GM18861 (cell line): ENCODE results near the gene SASH1.
"Not testable (repeated sequence)": the region's sequence is repeated elsewhere in the genome, so short reads cannot be mapped to it uniquely, and the experiment has no call there.

Source experiments
- ATAC-seq: cut with Tn5 transposase; IDR thresholded peaks from one replicate; pipeline ENCODE4 v1.9.1; 2021; ENCODE audit not compliant: unreplicated experiment

Gene SASH1

DNA sequence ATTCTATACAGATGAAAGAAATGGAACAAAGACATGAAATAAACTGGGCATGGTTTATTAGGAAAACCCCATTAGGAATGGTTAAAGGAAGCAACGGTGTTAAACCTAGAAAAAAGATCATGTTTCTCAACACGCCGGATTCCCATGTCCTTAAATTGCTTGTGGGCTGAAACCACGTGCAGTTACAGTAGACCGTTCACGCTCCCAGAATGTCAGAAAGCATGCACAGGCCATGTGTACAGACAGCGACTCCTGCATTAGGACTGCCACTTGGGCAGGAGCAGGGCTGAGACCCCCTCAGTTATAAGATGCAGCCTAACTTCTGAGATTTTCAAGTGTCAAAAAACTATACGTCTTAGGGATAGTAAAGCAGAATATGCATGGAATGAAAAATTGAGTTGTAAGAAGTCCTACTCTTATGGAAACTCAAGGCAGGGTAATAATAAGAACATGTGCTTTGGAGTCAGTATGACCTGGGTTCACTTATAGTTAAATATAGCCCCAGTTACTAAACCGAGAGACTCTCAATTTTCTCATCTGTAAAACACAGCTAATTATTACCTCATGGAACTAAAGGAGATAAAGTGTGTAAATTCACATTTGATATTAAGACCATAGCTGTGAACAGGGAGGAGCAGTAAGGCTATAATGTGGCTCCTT, 230.2 kb downstream of the SASH1 start:
- no peak for ATAC-seq

DNA sequence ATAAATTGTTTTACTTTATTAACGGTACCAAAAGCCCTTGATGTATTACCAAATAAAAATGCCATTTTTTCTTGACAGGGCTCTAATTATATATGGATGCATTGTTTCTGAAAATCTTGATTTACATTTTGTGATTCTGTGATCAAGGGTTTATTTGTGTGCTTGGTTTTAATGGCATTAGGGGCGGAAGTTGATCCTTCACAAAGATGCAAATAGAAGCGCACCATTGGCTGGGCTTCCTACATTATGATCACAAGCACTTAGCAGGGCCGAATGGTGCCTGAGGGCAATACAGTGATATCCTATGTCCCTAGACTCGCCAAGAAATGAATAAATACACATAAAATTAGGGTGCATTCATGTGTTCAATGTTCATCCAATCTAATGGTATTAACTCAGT, 231.3 kb downstream of the SASH1 start:
- no peak for ATAC-seq

DNA sequence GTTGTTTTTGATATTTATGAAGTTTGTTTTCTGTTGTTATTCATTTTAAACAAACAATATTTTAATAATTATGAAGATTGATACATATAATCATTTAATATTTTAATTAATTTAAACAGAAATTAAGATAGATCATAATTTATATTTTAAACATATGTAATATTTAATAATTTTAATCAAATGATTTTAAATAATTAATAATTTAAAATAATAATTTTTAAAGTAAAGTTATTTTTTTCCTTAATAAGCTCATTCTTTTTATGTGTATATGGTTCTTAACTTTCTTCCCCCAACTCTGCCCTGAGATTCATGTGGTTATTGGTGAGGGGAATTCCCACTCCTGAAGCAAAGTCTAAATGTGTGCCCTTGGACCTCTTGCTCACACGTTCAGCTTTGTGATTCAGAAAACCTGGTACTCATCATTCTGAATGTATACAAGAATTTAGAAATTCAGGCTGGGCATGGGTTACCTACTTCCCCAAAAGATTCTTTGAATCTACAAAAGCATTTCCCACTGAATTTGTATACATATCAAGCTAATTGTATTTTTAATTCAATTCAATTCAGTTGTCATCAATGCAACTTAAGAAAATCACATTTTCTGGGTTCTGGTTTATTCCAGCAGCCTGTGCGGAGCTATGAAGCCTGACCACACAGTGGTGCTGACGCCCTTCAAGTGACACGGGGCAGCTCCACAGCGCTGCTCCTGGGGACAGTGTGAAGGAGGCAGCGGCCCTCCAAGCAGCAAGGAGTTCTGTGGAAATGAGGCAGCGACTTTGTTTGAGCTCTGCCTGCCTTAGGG, 235.2 kb downstream of the SASH1 start:
- ATAC-seq: peak; percentile 97

DNA sequence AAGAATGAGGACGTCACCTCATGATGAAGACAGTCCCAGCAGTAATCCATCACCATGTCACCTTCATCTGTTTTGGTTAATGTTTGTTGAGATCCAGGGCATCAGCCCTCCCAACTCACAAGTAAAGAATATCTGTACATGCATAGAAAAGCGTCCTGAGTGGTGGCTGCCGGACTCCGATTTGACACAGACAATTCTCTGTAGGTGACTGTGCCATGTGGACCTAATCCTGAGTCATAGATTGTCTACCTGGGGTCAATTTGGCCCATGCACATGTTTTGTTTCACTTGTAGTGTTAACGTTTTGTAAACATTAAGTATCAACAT, 235.8 kb downstream of the SASH1 start:
- ATAC-seq: no peak

DNA sequence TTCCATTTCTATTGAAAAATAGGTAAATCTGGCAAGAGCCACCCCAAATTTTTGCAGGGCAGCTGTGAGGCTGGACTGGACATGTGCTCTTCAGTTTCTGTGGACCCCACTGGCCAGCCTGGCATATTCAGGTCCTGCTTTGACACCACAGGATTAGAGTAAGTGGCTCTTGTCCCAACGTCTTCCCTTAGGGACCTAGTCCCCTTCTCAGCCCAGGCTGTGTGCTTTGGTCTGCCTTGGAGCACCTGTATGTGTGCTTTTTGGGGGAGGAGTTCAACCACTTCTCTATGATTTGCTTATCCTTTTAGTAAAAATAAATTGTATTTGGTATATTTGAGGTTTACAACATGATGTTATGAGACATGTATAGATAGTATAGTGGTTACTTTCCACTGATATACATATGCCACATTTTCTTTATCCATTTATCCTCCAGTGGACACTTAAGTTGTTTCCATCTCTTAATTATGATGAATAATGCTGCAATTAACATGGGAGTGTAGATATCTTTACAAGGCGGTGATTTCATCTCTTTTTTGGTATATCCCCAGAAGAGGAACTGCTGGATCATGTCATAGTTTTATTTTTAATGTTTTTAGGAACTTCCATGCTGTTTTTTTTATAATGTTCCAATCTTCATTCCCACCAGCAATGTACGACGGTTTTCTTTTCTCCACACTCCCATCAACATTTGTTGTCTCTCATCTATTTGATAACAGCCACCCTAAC, 236.4 kb downstream of the SASH1 start:
- ATAC-seq: no peak

DNA sequence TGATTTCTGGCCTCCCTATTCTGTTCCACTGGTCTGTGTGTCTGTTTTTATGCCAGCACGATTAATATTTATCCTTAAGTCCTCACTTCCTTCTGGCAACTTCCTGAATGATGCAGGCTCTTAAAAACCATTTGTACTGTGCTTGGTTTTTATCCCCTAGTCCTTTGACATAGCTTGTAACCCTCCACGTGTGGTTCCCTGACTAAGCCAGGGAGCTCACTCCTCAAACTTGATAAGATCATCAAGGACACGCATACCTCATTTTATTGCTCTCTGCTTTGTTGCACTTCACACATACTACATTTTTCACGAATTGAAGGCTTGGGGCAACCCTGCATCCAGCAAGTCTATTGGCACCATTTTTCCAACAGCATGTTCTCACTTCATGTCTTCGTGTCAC, 237.8 kb downstream of the SASH1 start:
- no peak for ATAC-seq

DNA sequence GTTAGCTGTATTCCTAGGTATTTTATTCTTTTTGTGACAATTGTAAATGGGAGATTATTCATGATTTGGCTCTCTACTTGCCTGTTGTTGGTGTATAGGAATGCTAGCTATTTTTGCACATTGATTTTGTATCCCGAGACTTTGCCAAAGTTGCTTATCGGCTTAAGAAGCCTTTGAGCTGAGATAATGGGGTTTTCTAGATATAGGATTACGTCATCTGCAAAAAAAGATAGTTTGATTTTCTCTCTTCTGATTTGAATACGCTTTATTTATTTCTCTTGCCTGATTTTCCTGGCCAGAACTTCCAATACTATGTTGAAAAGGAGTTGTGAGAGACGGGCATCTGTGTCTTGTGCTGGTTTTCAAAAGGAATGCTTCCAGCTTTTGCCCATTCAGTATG, 241.0 kb downstream of the SASH1 start:
- ATAC-seq: no peak

DNA sequence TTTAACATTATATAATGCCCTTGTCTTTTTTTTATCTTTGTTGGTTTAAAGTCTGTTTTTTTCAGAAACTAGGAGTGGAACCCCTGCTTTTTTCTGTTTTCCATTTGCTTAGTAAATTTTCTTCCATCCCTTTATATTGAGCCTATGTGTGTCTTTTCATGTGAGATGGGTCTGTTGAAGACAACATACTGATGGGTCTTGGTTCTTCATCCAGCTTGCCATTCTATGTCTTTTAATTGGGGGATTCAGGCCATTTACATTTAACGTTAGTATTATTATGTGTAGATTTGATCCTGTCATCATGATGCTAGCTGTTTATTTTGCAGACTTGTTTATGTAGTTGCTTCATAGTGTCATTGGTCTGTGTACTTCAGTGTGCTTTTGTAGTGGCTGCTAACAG, 243.0 kb downstream of the SASH1 start:
- ATAC-seq: not testable (repeated sequence)

DNA sequence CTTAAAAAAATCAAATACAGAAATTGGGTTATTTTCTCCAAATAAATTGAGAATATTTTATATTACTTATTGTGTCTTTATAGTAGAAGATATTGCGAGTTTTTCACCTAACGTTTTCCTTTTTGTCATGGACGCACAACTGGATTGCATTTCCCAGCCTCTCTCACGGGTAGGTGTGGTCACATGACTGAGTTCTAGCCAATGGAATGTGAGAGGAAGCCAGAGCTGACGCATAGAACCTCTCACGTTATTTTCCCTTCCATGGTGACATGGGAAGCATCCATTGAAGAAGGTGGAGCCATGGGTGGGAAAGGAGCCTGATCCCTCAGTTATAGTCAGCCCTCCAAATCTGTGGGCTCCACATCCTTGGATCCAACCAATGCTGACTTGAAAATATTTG, 248.2 kb downstream of the SASH1 start:
- ATAC-seq: no peak

DNA sequence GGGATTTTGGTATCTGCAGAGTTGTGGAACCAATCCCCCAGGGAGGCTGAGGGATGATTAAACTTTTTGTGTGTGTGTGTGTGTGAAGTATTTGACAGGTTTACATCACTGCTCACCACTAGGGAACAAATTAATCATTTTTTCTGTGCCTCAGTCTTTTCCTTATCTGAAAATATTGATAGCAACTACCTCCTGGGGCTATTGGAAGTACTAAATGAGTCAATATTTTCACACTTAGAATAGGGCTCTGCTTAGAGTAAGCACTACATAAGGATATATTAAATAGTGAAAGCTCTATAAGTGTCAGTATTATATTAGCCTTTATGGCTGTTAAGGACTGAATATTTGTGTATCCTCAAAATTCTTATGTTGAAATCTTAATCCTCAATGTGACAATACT, 249.0 kb downstream of the SASH1 start:
- no peak for ATAC-seq

DNA sequence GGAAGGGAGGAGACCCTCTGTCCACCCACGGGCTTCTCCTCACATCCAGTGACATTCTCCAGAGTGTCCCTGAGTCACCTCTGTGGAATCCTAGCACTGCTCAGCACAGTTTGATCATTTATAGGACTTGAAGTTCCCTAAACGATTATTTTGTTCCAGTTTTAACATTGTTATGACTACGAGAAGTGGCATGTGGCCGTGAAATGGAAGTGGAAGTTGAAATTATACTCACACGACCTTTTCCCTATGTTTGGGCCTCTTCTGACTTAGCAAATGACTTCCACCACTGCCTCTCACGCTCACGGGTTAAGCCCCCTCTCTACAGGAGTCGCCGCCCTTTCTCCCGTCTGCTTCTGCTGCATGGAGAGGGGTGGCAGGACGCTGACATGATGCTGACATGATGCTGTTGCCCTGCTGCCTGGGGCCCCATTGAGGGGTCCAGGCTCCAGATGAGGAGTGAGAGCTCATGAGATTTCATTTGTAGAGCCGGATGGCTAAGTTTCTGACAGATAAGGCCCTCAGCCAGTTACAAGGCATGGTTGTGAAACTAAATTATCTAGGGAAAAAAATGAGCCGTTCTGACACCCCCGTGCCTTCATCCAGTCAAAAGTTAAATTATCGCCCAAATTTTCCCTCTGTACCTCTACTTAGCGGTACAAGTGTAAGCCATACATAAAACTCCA, 250.6 kb downstream of the SASH1 start:
- no peak for ATAC-seq

DNA sequence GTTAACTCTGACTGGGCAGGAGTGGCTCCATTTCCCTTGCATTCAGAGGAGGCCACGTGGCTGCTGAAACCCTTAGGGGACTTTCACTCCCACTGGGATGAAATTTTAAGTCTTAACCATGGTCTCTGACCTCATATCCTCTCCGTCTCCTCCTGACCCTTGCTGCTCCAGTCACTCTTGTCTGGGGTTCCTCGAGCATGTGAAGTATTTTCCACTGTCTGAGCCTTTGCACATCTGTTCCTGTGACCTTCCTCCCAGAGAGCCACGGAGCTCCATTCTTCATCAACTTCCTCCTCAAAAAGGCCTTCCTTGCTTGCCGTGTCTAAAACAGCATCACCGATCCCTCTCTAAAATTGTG, 251.2 kb downstream of the SASH1 start:
- ATAC-seq: no peak

DNA sequence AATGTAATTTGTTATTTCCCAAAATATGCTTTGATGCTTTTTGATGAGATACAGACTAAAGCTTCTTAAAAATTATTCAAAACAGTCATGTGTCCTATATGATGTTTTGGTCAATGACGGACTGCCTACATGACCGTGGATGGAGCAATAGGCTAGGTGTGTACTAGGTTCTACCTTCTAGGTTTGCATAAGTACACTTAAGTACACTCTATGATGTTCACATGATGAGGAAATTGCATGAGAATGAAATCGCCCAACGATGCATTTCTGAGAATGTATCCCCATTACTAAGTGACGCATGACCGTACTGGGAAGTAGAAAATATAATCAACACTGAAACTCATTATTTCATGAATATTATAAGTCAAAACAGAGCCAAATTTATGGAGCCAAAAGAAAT, 252.9 kb downstream of the SASH1 start:
- ATAC-seq: no peak

DNA sequence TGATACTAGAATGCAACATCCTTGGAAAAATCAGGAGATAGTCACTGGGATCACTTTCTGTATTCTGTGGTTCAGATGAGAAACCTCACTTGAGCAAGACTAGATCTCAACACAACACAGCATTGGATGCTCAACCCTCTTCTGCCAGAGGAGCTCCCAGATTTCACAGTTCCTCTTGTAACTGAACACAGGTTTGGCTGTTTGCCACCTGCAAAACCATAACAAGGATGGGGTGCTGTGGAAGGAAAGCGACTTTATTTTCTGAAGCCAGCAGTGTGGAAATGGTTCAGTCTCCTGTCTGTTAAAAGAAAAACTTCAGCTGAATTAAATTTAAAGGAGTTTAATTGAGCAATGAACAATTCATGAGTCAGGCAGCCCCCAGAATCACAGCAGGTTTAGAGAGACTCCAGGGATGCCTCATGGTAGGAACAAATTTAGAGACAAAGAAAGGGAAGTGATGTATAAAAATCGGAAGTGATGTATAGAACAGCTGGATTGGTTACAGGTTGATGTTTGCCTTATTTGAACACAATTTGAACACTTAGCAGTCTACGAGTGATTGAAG, 254.3 kb downstream of the SASH1 start:
- no peak for ATAC-seq

DNA sequence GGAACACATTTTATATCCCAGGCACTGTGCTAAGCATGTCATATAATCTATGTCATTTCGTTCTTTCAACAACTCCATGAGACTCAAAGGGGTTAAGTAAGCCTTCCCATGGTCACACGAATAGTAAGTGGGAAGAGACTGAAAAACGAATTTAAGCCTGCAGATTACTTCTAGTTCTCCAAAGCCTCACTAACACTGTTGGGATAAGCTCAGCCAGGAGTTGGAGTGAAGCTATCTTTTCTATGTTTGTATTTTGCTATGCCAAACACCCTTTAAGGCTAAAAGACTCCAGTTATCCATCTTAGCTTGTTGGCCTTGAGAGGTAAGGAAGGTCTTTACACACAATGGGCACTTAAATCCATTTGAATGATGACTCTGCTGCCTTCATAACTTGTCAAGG, 256.1 kb downstream of the SASH1 start:
- ATAC-seq: no peak

DNA sequence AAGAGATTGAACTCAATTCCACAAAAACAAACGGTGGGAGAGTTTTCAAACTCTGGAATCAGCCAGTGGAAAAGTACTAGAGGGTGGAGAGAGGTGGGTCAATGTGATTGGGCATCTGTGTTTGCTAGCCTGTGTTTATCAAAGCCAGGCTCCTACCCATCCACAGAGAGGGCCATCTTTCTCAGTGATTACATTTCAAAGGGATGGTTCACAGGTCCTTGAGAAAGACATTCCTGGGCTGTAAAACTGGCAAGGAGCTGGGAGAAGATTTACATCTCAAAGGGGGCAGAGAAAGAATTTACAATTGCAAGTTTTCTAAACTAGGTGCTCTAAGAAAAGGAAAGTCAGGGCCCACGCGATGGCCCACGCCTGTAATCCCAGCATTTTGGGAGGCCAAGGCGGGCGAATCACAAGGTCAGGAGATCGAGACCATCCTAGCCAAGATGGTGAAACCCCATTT, 257.4 kb downstream of the SASH1 start:
- ATAC-seq: no peak
